ENCODE results near the gene DCAF5. TPM values are rescaled to one million over a fixed set of nuclear protein-coding genes. Genes with fewer than 3 reads are reported as not detected.

The DCAF5 gene
- total and polyA plus RNA-seq, 2 experiments from 2014 or later, result 50.0 to 58.2 TPM

DNA sequence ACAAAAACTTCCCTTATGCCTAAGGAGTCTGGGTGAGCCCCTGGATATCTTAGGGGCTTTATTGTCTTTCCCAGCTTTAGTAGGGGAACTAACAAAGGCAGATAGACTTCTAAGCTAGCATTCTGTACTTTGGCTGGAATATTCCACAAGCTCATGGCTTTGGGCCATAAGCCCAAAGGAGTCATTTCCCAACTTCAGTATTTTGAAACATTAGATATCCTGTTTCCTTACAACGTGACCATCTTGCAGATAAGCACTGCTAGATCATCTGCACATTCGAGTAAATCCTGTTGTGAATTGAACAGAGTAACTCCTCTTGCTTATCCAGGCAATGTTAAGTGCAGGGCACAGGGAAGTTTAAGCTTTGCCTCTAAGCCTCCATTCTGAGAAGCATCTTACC is 103.2 kb downstream of the DCAF5 start:
- Histone ChIP-seq H3K27ac (peak overlapping the region; percentile 72), H3K9me3 (ENCODE audit: low read depth) (no peaks in the 10 kb centered on the region), H3K36me3 (peaks cover 13% of the 10 kb centered on the region), H3K27me3 (no peaks in the 10 kb centered on the region), H3K4me1 (ENCODE audit: low read depth) (peaks cover 35% of the 10 kb centered on the region), H3K4me3 (no peak overlapping the region)
- TF ChIP-seq, protein P1, sequence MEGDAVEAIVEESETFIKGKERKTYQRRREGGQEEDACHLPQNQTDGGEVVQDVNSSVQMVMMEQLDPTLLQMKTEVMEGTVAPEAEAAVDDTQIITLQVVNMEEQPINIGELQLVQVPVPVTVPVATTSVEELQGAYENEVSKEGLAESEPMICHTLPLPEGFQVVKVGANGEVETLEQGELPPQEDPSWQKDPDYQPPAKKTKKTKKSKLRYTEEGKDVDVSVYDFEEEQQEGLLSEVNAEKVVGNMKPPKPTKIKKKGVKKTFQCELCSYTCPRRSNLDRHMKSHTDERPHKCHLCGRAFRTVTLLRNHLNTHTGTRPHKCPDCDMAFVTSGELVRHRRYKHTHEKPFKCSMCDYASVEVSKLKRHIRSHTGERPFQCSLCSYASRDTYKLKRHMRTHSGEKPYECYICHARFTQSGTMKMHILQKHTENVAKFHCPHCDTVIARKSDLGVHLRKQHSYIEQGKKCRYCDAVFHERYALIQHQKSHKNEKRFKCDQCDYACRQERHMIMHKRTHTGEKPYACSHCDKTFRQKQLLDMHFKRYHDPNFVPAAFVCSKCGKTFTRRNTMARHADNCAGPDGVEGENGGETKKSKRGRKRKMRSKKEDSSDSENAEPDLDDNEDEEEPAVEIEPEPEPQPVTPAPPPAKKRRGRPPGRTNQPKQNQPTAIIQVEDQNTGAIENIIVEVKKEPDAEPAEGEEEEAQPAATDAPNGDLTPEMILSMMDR (IDR thresholded peaks at IDR 0.05; ENCODE audit: low read depth, low read length), result no peak
- peak in 1 of 2 donors; percentile 95 for DNase-seq (ENCODE audit: low read depth in 1 of 2, low spot score in 1 of 2)

DNA sequence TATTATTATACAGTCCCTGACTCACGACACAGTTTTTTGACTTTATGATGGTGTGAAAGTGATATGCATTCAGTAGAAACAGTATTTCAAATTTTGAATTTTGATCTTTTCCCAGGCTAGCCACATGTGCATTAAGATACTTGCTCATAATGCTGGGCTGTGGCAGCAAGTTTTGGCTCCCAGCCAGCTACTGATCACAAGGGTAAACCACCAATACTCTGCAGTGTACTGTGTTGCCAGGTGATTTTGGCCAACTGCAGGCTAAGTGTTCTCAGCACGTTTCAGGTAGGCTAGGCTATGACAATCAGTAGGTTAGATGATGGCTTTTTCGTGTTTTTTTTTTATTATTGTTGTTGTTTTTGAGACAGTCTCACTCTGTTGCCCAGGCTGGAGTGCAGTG is 104.5 kb downstream of the DCAF5 start:
- Histone ChIP-seq H3K4me3 (no peak overlapping the region), H3K27me3 (no peaks in the 10 kb centered on the region), H3K9me3 (ENCODE audit: low read depth) (no peaks in the 10 kb centered on the region), H3K36me3 (peaks cover 5% of the 10 kb centered on the region), H3K27ac (no peak overlapping the region), H3K4me1 (ENCODE audit: low read depth) (peaks cover 35% of the 10 kb centered on the region)
- DNase-seq (ENCODE audit: low read depth in 1 of 2, low spot score in 1 of 2), result peak in 1 of 2 donors; percentile 36
- TF ChIP-seq, protein P1 (IDR thresholded peaks at IDR 0.05; ENCODE audit: low read depth, low read length), result no peak

GRCh38 chr14:69047255-69047654 is 105.7 kb downstream of the DCAF5 start:
- Histone ChIP-seq H3K36me3 (no peaks in the 10 kb centered on the region), H3K9me3 (ENCODE audit: low read depth) (no peaks in the 10 kb centered on the region), H3K27ac (peak overlapping the region; percentile 32), H3K27me3 (no peaks in the 10 kb centered on the region), H3K4me1 (ENCODE audit: low read depth) (peaks cover 30% of the 10 kb centered on the region), H3K4me3 (no peak overlapping the region)
- no peak for DNase-seq (ENCODE audit: low read depth in 1 of 2, low spot score in 1 of 2)
- TF ChIP-seq, protein P1 (IDR thresholded peaks at IDR 0.05; ENCODE audit: low read depth, low read length), result no peak

- H3K36me3 ChIP-seq, result no peaks in the 10 kb centered on the region
- peak overlapping the region; percentile 32 for H3K27ac ChIP-seq
- H3K4me1 ChIP-seq (ENCODE audit: low read depth), result peaks cover 22% of the 10 kb centered on the region
- H3K9me3 ChIP-seq (ENCODE audit: low read depth), result no peaks in the 10 kb centered on the region
- TF ChIP-seq, protein P1 (IDR thresholded peaks at IDR 0.05; ENCODE audit: low read depth, low read length), result no peak
- peak in 1 of 2 donors; percentile 94 for DNase-seq (ENCODE audit: low read depth in 1 of 2, low spot score in 1 of 2)
- H3K4me3 ChIP-seq, result no peak overlapping the region
- H3K27me3 ChIP-seq, result no peaks in the 10 kb centered on the region
Measured at GRCh38 chr14:69046476-69046860, 106.5 kb downstream of the DCAF5 start.

GRCh38 chr14:69045857-69046475 is 107.0 kb downstream of the DCAF5 start:
- Histone ChIP-seq H3K9me3 (ENCODE audit: low read depth) (no peaks in the 10 kb centered on the region), H3K27me3 (no peaks in the 10 kb centered on the region), H3K4me3 (no peak overlapping the region), H3K4me1 (ENCODE audit: low read depth) (peaks cover 17% of the 10 kb centered on the region), H3K36me3 (no peaks in the 10 kb centered on the region), H3K27ac (peak overlapping the region; percentile 32)
- TF ChIP-seq, protein P1 (IDR thresholded peaks at IDR 0.05; ENCODE audit: low read depth, low read length), result no peak
- peak; percentile 34 to 54 for DNase-seq (ENCODE audit: low read depth in 1 of 2, low spot score in 1 of 2)

Measured in cardiac muscle cell (in vitro differentiated cells and primary cell).